GM23338 (cell line): ENCODE data around the gene KRTAP4-8.

Source experiments
- CTCF ChIP-seq, 2 experiments: fragments of 200-600 bp in 1 of 2; sonication (generic) in 1 of 2; conservative IDR thresholded peaks; 2 replicates each; pipeline versions ENCODE4 v1.5.1 to v1.6.1; 2016 to 2017; ENCODE audit warnings: antibody characterized with exemption in 2 of 2, low read depth in 2 of 2, mild to moderate bottlenecking in 2 of 2, moderate library complexity in 1 of 2
- EZH2 ChIP-seq: fragments of 200-600 bp; sonication (generic); IDR thresholded peaks from one replicate; pipeline ENCODE4 v1.8.0; 2017; ENCODE audit warnings: antibody characterized with exemption, mild to moderate bottlenecking, low read depth; ENCODE audit not compliant: unreplicated experiment
- EZH2phosphoT487 ChIP-seq: fragments of 200-600 bp; sonication (generic); IDR thresholded peaks from one replicate; pipeline ENCODE4 v1.8.1; 2018; ENCODE audit warnings: antibody characterized with exemption; ENCODE audit not compliant: unreplicated experiment
- JUNB ChIP-seq: IDR thresholded peaks from one replicate; pipeline ENCODE4 v1.6.1; 2016; ENCODE audit warnings: antibody characterized with exemption; ENCODE audit not compliant: unreplicated experiment

GRCh38 chr17:41140360-41141131, 42.6 kb upstream of the KRTAP4-8 start, which contains the start of gene KRTAP4-6:
- TF ChIP-seq CTCF (conservative IDR thresholded peaks at IDR 0.05; ENCODE audit: low read depth in 2 of 2) (no peak), JUNB (no peak), EZH2phosphoT487 (no peak), EZH2 (no peak)
